Pulmonary artery endothelial cell (primary cell): ENCODE results near the gene TMEM107. TPM values are rescaled to one million over a fixed set of nuclear protein-coding genes. Genes with fewer than 3 reads are reported as not detected.

Experiments
- DNase-seq: peaks from one replicate; pipeline ENCODE4 v3.0.0-alpha.2; 2011; ENCODE audit warnings: low read depth, low spot score
- total RNA-seq: library from RNA; depleted of rRNA; stranded (reverse); fragments of >200 nt; gene quantifications from 2 replicates; pipeline ENCODE4 v1.2.3, GENCODE V29; 2014

TMEM107 gene
- total RNA-seq, 1 donor from 2014 or later = 33.2 TPM

GRCh38 chr17:8137645-8138373 is 38.4 kb downstream of the TMEM107 start:
- no peak for DNase-seq

DNA sequence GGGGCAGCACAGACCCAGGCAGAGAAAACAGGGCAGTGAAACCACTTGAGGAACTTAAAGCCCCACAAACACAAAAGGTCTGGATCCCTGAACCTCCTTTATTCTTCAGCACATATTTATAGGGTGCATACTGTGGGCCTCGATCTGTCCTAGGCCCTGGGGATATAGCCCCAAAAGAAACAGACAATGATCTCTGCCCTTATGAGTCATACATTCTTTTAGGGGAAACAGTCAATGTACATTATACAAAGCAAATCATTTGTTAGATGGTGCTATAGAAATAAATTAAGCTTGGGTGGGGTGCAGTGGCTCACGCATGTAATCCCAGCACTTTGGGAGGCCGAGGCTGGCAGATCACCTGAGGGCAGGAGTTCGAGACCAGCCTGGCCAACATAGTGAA is 42.2 kb downstream of the TMEM107 start:
- no peak for DNase-seq

GRCh38 chr17:8133399-8133798 is 42.8 kb downstream of the TMEM107 start:
- DNase-seq = no peak

DNA sequence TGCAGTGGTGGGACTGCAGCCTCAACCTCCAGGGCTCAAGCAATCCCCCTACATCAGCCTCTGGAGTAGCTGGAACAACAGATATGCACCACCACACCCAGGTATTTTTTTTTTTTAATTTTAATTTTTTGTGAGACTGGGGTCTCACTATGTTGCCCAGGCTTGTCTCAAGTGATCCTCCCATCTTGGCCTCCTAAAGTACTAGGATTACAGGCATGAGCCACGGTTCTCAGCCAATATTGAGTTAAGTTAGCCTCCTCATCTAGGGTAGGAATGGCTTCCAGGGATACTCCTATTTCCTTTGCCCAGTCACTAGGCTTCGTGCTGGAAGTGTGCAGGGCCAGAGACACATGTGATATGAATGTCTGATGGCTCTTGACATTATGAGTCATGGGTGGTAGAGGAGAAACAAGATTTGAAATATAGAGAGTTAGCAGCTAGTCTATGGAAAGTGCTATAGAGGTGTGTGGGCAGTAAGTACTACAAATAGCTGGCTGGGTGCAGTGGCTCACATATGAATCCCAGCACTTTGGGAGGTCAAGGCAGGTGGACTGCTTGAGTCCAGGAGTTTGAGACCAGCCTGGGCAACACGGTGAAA is 44.2 kb downstream of the TMEM107 start:
- no peak for DNase-seq

- no peak for DNase-seq
Measured at GRCh38 chr17:8128125-8128784, 47.9 kb downstream of the TMEM107 start.

GRCh38 chr17:8126491-8127066 is 49.6 kb downstream of the TMEM107 start:
- DNase-seq = no peak

GRCh38 chr17:8125947-8126490 is 50.2 kb downstream of the TMEM107 start:
- DNase-seq = no peak

GRCh38 chr17:8125154-8125946 is 50.8 kb downstream of the TMEM107 start:
- DNase-seq = no peak

DNA sequence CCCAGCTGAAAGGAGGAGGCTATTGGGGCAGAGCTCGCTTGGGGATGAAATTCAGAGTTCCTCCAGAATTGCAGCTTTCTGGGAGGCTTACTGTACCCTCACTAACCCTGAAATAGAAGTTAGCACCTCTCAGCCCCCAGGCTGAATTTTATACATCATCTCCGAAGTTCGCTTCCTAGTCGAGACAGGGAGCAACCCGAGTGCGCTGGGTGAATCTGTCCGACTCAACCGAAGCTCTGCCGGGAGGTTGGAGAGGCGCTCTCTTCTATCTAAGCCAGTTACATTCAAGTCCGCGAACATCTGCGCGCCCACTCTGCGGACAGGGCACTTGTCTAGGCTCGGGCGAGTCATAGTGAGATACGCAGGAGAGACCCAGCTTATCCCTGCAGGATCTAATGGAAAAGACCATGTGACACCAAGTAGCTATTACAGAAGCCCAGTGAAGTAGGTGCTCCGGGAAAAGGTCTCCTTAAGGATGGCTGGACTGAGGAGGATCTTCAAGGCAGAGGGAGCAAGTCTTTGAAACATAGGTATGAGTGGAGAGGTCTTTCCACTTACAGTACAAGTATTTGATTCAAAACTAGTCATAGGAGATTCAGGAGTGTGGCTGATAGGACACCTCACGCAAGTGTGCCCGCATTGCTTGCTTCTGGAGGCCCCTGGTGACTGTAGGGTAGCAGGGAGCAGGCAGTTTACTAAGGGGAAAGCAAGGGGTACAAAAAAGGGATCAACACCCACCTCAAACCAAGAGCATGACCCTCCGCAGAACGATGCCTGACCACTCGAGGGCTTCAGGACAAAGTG is 51.6 kb downstream of the TMEM107 start:
- DNase-seq = no peak

DNA sequence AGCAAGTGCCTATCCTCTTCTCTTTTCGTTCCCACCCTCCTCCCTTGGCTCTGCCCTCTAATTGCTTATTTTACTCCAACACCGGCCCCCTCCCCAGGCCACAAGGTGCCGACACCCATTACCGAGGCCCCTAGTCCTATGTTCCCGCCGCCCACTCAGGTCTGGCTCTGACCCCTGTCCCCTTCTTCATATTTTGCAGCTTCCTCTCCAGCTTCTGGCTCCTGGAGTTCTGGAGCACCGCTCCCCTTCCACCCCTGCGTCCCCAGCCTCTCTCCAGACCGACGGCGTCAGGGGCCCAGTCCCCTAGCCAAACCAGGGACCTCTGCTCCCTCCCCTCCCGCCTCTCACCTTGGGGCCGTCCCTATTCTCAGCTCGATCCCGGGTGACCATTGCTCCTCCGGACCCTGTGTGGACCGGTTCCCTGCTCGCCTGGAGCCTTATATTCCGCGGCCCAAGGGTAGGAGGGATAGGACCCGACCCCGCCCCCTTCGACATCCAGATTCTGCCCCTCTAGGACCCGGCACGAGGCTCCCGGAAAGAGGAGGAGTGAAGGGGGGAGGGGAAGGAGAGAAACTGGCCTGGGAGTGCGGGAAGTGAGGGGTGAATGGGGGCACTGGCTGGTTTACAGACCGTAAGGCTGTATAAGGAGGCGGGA is 52.4 kb downstream of the TMEM107 start, which contains the start of gene HES7:
HES7 (minus strand) TSS at position 412 of the 655 bp plus-strand sequence; CDS start at position 390, 22 bp downstream.
- DNase-seq = no peak

GRCh38 chr17:8122924-8123694 is 53.1 kb downstream of the TMEM107 start:
- no peak for DNase-seq

Other genes starting within 250 kb of the TMEM107 start
- gene KCNAB3, start 246.5 kb downstream of the TMEM107 start, total RNA-seq = 0.20 and 0.32 TPM in 2 replicates
- 43.6 and 62.4 TPM in 2 replicates for gene TRAPPC1, start 244.4 kb downstream of the TMEM107 start, total RNA-seq
- gene CNTROB, start 244.2 kb downstream of the TMEM107 start, total RNA-seq = 17.9 and 23.7 TPM in 2 replicates
- gene GUCY2D, start 173.8 kb downstream of the TMEM107 start, total RNA-seq = not detected in 2 replicates
- gene ALOX15B, start 137.3 kb downstream of the TMEM107 start, total RNA-seq = not detected in 2 replicates
- gene ALOX12B, start 88.7 kb downstream of the TMEM107 start, total RNA-seq = not detected in 2 replicates
- not detected in 2 replicates for gene ALOXE3, start 57.9 kb downstream of the TMEM107 start, total RNA-seq
- 0.14 and 0.40 TPM in 2 replicates for gene HES7, start 52.3 kb downstream of the TMEM107 start, total RNA-seq
- 8.0 and 11.3 TPM in 2 replicates for gene PER1, start 24.0 kb downstream of the TMEM107 start, total RNA-seq
- 3.9 and 4.0 TPM in 2 replicates for gene VAMP2, start 13.4 kb downstream of the TMEM107 start, total RNA-seq
- gene BORCS6, start 13.8 kb upstream of the TMEM107 start, total RNA-seq = 9.6 and 13.4 TPM in 2 replicates
- gene AURKB, start 34.2 kb upstream of the TMEM107 start, total RNA-seq = 34.4 and 60.2 TPM in 2 replicates
- 5.5 and 10.6 TPM in 2 replicates for gene CTC1, start 71.7 kb upstream of the TMEM107 start, total RNA-seq
- 40.7 and 52.3 TPM in 2 replicates for gene PFAS, start 72.9 kb upstream of the TMEM107 start, total RNA-seq
- 17.1 and 17.6 TPM in 2 replicates for gene RANGRF, start 112.3 kb upstream of the TMEM107 start, total RNA-seq
- 0.67 and 1.1 TPM in 2 replicates for gene SLC25A35, start 119.0 kb upstream of the TMEM107 start, total RNA-seq
- gene ARHGEF15, start 133.9 kb upstream of the TMEM107 start, total RNA-seq = 12.7 and 17.9 TPM in 2 replicates
- not detected in 2 replicates for gene ODF4, start 163.5 kb upstream of the TMEM107 start, total RNA-seq
- gene RPL26, start 206.8 kb upstream of the TMEM107 start, total RNA-seq = 3,304 and 3,763 TPM in 2 replicates
- not detected in 2 replicates for gene RNF222, start 221.4 kb upstream of the TMEM107 start, total RNA-seq